Inflammatory macrophage (primary cell): ENCODE measurements around the gene CLSTN2.

Source experiments
- DNase-seq, 2 donors: peaks; one replicate each; pipeline ENCODE4 v3.0.0-alpha.2; 2020 to 2022

Gene CLSTN2

DNA sequence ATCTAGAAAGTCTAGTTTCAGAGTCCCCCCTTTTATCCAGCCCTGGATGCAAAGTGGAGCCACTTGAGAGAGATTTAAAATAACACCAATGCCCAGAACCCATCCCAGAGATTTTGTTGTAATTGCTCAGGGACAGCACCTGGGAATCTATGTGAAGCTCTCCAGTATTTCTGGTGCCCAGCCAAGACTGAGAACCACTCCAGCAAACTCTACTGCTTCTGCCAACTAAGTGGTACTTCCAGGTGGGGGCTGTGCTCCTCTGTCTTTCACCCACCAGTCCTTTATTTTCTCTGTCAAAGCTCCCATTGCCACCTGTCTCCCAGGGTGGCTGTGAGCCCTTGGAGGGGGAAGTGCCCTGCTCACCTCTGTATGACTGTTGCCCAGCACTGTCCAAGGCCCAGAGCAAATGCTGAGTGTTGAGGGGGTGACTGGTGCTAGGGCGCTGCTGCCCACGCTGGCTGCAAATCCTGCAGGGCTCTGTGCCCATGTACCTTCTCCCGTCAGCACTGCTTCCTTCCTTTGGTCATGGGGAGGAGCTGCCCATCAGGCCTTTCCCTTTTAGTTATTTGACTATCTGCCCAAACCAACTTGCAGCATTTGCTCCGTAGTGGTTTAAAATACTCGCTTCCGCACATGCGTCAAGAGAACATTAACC lies 9.4 kb downstream of the CLSTN2 start:
- no peak for DNase-seq

DNA sequence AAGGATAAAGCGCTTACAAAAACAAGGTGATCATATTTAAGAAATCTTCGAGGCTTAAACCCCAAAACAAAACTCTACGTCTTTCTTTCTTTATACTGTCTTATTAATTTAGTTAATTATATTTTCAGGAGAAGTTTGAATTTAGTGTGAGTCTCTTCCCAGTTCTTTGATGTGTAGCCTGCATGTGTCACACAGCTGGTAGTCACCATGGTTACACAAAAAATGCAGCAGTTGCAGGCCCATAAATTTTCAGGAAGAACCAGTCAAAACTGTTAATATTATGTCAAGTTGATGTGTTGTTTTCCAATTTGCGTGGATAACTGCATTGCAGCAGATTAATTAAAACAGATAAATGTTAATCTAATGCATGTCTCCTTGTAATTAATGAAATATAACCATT lies 10.4 kb downstream of the CLSTN2 start:
- no peak for DNase-seq

DNA sequence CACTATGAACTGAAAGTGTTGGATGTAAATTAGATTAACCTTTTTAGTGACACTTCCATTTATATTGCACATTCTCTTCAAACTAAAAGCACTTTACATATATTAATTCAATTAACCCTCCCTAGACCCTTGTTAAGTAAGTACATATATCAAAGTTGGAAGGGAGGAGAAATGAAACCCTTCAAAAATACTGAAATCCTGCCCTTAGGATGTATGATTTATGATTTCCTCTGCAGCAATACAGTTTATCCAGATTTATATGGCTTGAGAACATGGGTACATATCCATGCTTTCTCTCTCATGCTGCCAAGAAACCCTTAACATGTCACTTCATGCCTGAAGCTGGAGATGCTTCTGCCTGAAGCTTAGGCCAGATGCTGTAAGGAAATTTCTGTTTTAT lies 11.0 kb downstream of the CLSTN2 start:
- no peak for DNase-seq

DNA sequence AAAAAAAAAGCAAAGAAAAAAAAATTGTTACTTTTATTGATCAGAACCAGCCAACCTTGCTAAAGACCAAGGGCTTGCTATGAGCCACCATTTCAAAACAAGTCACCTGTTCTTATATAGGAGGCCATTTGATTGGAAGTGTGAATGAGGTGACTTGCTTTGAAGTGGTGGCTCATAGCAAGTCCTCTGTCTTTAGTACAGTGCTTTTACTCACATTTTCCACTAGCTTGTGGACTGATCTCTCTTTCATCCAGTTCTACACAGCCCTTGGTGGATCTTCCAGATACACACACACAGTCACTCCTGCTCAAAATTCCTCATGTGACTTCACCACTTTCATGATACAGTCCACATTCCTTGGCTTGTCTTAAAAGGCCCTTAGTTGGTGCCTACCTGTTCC lies 13.5 kb downstream of the CLSTN2 start:
- no peak for DNase-seq

DNA sequence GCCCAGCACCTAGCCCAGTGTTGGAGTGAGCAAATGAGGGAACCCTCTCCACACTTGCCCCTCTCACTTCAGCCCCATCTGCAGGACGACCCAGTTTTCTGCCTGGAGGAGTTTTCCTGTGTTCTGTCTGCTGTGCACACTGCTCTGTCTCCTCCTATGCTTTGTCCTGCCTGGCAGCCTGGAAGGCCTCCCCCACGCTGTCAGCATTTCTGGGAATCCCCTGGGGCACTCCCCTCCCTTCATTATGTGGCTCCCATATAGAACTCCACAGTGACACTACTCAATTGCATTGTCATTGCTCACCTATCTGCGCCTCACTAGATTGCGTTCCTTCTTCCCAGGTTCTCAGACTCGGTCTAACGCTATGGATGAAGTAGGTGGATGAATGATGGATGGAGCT lies 13.9 kb downstream of the CLSTN2 start:
- no peak for DNase-seq

DNA sequence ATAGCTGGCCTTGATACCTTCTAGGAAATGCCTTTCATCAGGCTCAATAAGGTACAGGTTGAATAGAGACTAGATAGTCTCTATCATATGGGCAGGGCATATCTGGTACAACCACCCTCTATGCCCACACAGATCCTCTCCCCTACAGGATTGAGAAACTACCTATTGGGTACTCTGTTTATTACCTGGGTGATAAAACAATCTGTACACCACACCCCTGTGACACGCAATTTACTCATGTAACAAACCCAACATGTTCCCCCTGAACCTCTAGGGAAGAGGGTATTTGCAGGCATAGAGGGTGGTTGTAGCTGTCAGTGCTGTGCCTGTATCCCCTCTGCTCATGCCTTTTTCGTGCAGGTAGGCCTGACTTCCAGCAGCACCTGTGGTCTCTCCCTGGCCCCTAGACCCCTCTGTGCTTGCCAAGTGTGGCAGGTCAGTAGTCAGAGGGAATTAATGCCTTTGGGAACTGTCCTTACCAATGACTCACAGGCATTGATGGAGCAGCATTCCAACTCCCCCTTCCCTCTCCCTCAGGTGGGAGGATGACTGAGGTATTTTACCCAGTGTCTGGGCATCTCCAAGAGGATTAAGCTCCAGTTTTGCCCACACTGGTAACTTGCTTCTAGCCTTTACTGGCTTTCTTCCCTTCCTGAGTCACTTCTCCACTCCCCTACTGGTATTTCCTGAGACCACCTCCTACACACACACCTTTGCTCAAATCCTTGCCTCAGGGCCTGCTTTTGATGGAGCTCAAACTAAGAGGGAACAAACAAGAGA lies 18.3 kb downstream of the CLSTN2 start:
- DNase-seq, result no peak

DNA sequence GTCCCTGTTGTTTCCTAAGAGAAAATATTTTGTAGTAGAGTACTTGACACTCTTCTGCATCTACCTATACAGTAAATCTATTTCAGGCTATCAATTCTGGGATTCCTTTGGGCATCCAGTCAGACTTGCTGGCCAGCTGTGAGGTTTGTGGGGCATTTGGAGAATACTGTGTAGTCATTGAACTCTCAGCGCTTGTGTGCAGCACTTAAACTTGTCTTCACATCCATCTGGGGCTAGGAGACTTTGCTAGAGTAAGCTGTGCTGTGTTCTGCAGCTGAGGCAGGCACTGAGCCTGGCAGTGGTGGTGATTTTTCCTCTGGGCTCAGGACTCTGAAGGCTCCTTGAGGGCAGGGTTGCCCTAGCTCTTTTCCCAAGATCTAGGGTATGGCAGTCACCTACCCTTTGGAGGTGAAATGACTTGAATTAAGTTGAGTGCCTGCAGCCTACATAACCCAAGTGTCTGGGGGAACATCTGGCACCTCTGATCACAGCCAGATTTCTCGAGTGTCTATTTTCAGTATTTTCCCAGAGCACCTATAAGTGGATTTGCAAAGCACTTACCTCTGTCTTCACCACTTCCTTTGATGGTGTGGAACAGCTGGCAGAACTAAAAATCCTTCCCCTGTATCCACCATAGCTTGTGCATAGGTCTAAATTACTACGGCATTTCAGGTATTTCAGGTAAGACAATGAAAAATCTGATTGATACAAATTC lies 19.3 kb downstream of the CLSTN2 start:
- no peak for DNase-seq

DNA sequence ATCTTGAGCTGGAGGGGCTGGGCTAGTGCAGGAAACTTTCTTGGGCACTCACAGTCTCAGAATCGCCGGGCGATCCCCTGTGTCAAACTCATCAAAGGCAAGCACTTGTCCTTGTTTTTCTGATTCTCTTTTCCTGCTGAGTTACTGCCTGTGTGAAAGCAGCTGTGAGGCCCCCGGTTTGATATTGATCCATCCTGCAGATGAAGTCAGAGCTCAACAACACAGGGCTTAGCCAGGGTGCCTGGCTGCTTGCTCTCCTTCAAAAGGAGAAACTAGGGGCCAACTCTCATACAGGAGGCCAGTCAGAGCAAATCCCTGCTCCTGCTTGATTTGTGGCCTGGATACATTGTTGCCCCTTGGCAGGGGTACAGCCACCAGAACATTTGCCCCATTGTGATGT lies 22.9 kb downstream of the CLSTN2 start:
- no peak for DNase-seq

DNA sequence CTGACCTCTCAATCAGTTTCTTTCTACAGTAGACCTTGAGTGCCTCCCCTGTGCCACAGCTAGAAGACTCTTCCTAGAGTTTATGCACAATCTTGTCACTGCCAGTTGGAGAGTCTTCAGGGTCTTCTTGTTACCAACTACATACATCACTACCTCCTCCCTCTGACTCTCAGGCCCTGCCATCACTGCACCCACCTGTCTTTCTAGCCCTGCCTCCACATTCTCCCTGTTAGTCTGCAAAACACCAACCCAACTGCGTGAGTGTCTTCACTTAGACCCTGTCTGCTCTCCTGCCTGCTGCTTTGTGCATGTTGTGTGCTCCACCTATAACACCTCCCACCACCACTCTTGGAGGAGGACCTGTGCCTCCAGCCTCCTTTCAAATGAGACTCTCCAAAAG lies 34.4 kb downstream of the CLSTN2 start:
- no peak for DNase-seq

DNA sequence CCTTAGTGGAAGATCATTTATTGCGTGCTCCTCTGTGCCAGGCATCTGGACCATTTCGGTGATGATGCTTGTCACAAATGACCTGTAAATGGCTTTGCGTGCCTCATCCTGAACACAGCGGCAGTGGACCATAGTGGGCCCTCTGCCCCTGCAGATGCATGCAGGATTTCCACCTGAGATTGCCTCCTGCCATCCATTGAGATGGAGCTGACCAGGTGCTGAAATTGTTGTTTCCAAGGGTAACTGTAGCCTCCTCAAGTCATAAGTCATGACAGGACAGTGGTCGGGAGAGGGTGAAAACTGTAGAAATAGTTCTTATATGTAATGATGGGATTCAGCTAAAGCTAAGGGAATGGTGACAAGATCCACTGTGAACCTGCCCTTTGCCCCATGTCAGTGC lies 35.5 kb downstream of the CLSTN2 start:
- no peak for DNase-seq

DNA sequence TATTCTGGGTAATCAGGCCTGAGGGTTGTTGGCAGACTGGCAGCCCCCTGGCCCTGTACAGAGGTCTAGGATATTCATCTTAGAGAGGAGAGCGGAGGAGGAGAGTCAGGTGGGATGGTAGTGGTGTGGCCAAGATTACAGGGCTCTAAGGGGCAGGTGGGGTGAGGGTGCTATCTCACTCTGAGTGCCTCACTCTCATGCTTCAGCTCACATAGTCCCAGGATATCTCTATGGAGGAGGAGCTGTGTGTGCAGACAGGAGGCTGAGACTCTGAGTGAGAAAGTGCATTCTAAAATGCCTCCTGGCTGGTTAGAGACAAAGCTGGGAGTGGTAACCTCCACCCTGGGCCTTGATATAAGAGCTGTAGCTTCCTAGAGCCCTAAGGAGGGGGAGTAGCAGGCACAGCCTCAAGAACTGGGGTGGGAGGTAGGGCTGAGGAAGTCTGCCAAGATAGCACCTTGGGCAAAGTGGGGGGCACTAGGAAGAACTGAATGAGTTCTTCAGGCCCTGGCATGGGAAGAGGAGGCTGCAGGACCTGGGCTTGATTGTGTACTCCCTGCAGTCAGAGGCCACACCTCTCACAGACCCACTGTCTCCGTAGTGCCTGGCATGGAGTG lies 39.9 kb downstream of the CLSTN2 start:
- no peak for DNase-seq

DNA sequence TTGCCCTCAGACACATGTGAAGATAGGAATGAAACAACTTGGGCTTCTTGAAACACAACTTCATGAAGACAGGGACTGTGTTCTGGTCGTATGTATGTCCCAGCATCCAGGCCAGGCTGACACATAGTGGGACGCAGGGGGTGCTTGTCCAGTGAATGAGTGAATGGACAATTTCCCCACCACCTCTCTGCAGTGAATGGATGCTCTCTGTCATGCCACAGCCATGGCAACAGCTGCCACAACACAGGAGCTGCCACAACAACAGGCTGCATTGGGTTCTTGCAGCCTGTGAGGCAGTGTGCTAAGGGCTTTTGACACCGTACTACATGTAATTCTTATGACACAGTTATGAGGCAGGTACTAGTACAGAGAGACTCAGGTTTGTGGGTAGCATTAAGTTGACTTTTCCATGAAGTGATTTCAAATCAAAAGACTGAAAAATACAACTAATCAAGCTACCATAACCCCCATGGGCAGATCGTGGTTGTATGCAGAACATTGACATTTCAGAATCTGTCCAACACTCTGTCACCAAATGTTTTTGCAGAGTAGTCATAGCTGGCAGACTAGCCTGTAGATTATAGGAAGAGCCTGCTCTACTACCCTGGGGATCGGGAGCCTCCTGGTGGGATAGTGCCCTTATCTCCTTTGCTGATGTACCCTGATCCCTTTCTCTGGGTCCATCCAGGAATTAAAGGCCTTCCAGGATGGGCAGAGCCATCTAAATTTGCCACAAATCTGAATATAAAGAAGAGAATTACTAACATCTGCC lies 40.8 kb downstream of the CLSTN2 start:
- no peak for DNase-seq

DNA sequence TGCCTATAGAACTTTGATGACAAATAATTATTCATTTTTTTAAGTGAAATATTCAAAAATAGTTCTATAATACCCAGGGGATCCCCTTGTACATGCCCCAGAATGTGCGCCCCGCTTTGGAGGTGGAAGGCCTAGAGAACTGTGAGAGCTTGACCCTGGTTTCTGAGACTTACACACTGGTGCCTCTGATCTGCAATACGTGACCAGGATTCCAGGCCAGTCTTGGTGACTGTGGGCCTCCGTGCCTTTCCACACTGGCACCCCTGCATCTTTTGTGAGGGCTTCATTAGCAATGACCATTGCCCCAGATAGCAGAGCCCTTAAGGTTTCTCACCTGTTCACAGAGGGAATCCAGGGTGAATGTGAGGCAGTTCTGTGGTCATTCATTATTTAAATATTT lies 44.0 kb downstream of the CLSTN2 start:
- no peak for DNase-seq

DNA sequence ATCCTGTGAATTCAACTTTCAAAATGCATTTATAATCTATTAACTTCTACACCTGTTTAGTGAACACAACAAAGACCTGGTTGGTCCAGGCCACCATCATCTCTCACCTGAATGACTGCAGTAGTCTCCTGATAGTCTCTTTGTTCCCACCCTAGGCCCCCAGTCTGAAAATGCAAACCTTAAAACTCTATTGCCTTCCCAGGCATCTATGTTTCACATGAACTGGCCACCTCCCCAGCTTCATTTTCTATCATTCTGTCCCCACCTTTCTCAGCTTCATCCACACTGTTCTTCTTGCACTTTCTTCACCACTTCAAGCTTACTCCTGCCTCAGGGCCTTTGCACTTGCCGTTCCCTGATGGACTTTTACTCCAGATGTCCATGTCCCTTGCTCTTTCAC lies 45.0 kb downstream of the CLSTN2 start:
- DNase-seq, result no peak

DNA sequence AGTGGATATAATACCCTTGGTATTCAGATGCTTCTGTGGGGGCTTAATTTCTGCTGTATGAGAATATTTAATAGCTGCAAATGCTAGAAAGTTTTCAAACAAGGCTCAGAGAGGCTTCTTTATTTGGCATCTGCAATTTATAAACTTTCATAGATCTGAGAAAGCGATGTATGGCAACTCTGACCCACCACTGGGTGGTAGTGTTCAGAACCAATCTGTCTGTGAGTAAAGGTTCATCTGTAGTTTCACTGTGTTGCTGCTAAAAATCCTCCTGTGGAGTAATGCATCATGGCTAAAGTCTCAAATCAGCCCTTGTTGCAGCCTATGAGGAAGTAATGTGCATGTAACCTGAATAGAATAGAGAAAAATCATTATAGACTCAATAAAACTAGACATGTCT lies 47.4 kb downstream of the CLSTN2 start:
- DNase-seq, result no peak

DNA sequence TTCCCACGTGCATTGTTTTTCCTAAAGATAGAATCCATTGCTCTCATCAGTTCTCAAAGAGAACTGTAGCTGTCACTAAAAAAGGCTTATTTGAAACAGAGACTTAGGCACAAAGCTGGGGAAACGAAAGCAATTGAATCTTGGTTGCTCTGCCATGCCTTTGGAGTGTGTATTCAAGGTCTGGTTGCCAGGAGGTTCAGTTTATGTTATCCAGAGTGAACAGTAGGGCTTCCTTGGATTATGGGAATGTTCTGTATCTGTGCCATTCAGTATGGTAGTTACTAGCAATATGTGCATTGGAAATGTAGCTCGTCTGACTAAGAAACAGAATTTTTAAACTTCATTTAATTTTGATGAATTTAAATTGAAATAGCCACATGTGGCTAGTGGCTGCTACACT lies 50.6 kb downstream of the CLSTN2 start:
- no peak for DNase-seq

DNA sequence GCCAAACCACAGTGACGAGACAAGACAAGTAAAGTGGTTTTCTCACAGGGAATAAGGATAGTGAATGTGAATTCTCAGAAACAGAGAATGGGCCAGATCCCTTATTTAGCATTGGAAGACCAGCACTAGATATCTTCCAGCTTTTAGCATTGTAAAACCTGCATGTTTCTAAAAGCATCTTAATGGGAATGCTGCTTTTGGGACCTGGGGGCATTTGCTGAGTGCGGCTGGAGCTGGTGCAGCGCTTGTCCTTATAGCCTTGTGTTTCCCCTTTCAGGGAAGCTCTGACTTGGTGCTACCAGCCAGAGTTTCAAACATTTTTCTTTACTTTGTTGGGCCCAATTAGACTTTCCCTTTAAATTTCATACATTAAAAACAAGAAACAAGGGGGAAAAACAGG lies 52.9 kb downstream of the CLSTN2 start:
- no peak for DNase-seq

DNA sequence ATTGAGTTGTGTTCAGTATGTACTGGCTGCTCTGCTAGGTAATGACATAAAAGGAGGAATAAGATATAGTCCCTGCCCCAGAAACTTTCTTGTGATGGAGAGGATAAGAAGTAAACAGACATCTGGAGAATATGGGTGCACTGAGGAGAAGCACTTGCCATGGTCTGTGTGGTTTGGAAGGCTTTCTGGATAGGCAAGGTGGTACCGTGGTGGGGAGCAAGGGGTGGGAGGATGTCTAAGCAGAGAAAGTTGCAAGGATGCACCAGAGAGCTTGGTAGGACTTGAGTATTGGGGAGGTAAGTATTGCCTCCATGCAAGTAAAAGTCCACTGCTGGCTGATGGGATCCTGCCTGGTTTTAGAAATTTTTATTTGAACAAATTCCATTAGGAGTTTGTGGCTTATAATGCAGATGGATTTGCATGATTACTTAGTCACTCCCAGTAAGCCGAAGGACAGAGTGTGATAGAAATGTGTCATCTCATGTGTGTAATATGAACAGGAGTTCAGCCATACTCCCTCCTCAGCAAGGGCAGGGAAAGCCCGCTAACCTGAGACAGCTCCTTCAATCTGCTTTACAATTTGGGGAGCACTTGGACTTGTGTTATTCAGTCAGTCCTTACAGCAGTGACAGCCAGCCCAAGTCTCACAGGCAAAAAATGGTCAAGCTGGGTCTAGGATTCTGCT lies 53.6 kb downstream of the CLSTN2 start:
- DNase-seq, result no peak

DNA sequence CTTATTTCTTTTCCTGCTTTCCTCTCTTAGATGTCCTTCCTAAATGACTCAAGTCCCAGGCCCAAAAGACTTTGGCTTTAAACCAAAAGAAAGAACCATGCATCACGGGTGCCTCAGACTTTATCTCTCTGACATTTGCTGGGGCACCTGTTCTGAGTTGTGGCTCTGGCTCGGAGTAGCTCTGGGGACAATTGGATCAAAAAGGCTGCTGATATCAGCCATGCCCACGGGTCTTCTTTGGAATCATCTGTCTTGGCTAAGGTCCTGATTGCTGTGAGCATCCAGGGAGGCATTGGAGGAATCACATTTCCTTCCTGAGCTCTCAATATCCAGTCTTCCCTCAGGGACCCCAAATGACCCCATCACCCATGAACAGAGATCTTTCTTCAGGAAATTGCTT lies 59.9 kb downstream of the CLSTN2 start:
- no peak for DNase-seq

DNA sequence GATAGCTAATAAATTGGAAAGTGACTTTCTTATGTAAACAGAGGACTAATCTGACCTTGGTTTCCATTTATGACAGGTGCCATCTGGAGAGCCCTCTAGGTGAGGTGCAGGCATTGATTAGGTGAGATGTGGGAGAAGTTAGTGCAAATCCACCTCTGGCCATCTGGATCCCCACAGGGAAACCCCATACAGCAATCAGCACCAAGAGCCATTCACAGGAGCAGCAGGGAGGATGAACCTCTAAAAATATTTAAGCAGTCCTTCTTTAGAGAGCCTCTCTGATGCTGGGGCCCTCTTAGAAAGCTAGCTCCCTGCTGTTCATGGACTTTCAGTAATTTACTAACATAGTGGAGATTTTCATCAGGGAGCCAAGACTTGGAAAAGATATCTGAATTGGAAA lies 69.3 kb downstream of the CLSTN2 start:
- no peak for DNase-seq

DNA sequence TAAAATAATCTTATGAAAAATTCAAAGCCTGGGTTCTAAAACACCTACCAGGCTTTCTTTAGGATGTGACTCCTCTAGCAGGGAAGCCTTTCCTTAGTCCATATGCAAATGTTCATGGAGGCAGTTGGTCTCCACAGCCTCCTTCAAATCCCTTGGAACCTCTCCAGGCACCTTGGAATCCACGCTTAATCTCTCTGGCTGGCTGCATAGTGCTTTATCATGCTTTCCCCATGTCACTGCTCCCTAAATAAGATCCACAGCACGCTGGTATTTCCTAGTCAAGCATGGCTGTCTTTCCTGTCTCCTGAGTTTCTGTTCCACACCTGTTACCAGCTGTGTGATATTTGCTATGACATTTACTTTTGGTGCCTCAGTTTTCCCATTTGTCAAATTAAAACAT lies 71.3 kb downstream of the CLSTN2 start:
- DNase-seq, result no peak

DNA sequence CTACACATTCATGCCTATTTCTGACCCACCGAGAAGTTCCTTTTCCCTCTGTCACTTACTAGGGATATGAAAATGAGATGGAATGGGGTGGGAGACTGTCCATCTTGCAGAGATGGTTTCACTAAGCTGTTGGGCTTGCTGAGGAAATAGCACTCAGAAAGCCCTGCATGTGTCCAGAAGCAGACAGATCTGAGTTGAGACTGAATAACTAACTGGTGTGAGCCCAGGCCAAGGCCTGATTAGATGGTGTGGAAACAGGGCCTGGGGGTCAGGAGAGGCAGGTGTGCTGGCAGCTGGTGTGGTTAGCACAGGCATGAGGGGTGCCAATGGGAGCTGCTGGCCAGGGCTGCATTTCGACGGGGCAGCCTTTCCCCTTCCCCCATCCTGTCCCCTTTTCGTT lies 72.1 kb downstream of the CLSTN2 start:
- no peak for DNase-seq
